Activated CD4-positive, alpha-beta T cell treated with anti-CD3 and anti-CD28 coated beads, Interleukin-2, amount 50 U/mL, for 48 hours (primary cell): Measurements from ENCODE around the gene TTYH3.
"Not testable (repeated sequence)": the region's sequence is repeated elsewhere in the genome, so short reads cannot be mapped to it uniquely, and the experiment has no call there.

Source experiments
- DNase-seq, 2 experiments: peaks; one replicate each; pipeline ENCODE4 v3.0.0-alpha.2; 2020

The TTYH3 gene

DNA sequence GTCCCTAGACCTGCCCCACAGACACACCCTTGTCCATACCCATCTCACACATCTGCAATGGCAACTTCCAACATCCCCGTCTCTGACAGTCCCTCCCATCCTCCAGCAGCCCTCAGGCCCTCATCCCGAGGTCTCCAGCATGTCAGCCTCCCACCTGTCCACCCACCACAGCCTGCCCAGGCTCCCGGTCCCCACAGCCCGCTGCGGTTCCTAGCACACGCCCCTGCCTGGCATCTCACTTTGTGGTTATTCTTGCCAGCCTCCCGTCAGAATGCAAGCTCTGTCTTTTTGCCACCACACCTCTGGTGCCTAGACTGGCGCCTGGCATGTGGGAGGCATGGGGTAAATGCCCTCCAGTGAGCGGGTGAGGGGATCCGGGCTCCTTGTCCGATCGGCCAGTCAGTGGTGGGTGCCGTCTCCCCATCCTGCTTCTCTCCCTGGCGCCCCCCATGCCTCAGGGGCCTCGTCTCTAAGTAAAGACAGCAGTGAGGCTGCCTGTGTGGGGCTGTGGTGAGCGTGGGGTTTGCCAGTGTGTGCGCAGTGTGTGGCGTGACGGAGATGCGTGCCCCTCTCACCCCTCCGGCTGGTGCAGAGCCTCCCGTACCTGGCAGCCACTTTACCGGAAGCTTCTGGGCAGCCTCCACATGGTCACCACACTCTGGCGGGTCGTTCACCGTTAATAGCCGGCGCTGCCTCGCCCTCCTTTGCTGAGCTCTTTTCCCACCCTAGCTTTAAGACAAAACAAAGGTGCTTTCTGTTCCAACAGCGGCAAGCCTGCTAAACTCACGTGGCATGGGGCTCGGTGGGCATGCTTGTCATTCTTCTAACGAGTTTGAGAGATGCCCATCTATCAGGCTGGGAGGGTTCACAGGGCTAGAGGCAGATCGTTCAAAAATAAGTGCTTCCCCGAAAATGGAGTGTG, 28.5 kb upstream of the TTYH3 start:
- no peak for DNase-seq

DNA sequence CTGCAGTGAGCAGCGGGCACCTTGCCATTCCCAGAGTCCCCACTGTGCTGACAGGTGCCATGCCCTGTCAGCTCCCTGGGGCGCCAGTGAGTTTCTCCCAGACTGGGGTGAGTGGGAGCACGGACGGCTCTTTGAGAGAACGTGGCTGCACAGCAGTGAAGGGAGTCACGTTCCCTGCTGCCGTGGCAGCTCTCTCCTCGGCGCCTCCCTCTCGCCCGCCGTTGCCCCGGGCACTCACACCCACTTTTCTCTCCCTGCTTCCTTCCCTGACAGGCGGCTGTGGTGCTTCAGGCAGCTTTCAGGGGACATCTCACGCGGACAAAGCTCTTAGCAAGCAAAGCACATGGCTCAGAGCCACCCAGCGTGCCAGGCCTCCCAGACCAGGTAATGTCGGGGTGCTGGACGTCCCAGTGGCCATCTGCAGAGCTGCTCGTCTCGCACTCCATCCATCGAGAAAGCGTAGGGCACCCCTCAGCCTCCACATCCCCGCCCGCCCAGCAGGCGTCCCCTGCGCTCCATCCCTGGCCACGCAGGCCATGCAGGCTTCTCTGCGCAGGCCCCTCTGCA, 27.1 kb upstream of the TTYH3 start:
- no peak for DNase-seq

DNA sequence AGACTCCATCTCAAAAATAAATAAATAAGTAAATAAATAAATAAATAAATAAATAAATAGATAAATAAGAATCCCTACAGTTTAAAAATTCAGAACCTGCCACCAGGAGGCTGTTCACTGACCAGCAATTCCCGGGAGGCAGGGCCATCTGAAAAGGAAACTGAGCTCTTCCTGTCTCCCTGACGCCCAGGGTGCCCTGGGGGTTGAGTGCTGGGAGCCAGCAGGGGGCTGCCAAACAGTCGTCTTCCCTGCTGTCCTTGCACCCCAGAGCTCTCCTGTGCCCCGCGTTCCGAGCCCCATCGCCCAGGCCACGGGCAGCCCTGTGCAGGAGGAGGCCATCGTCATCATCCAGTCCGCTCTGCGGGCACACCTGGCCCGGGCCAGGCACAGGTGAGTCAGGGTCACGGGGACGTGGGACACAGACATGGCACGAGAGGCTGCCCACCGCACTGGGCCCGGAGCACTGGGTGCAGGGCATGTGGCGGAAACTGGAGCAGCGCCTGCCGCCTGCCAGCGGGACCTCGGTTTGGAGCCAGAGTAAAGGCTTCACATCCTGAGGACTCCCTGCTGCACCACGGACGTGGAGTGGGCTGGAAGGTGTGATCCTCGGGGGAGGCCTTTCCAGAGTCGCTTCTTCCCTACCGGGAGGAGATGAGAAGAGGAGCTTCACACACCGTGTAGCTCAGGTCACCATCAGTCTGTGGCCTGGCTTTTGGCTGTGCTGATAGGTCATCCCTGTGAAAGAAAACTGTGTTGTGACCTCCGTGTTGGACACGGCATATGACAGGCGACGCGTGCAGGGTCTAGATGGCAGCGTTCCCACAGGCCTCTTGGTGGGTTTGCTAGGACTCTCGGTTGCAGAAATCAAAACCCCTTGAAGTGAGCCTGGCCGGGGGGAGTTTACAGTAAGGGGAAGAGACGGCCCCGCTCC, 25.9 kb upstream of the TTYH3 start:
- DNase-seq = no peak

DNA sequence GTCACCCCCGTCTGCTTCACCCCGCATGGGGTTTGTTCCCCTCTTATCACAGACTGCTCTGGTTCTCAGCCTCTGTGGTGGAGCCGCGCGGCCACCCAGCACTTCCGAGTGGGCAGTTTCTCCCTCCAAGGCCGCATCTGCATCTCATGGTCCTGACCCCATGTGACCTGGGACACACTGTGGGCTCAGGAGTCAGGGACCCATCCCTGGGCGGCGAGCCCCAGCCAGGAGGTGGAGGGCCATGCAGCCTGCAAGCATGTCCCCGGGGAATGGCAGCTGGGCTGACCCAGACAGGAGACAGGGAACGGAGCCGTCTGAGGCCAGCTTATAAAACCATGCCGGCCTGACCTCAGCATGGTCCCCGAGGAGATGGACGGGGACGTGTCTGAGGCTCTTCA, 25.2 kb upstream of the TTYH3 start:
- DNase-seq = no peak

- no peak for DNase-seq
Observed at GRCh38 chr7:2607122-2607922, 24.5 kb upstream of the TTYH3 start.

DNA sequence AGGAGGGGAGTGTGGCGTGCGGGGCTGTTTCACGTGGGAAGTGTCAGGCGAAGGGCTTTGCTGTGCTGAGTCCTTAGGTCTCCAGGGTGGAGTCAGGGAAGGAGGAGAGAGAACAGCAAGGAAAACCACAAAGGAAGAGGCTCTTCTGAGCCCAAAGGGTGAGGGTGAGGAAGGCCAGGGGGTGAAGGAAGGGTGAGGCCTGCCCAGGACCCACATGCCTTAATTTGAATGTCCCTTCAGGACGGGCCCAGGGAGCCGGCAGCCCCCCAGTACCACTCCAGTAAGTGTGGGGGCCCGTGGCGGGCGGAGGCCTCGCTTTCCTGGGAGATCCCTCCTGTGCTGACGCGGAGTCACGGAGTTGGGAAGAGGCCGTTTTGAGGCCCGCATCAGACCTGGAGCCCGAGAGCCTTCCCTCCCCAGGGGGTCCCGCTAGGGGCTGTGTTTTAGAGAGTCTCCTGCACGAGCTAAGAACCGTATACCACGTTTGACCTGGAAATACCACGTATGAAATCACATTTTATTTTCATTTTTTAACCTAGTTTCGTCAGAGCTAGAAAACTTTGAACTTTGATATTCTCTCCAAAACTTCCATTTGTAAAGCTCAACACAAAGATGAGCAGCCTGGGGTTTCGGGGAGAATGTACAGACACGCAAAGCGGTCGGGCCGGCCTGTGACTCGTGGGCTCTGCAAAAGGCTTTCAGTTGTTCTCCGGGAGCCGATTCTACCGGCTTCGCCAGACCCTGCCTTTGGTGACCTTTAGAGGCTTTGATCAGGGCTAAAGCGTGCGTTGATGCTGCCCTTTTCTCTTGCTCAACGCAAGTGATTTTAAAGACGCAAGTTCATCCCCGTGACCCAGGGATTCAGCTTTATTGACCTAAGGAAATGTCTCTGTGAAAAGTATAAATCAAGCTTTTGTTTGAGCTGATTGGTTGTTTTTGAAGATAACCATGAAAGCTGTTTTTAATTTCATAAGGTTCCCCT, 23.6 kb upstream of the TTYH3 start:
- no peak for DNase-seq

DNA sequence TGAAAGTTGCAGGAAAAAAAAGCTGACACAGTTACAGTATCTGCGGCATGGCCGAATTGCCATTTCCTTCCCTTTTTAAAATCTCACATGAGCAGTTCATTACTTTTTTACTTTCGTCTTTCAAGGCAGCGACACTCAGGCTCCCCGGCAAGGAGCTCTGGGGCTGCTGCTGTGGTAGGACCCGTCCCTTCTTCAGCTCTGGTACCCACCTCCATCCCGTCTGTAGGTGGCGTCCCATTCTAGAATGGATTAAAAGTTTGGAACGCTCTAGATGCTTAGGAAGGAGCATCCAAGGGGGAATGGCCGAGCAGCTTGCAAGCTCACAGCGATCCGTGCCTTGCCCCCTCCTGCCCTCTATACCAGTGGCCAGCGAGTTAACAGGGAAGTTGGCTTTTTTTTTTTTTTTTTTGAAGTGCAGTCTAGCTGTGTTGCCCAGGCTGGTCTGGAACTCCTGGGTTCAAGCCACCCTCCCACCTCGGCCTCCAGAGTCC, 22.8 kb upstream of the TTYH3 start:
- peak; percentile 12 to 20 for DNase-seq

GRCh38 chr7:2609646-2610045, 22.1 kb upstream of the TTYH3 start:
- DNase-seq = not testable (repeated sequence)

DNA sequence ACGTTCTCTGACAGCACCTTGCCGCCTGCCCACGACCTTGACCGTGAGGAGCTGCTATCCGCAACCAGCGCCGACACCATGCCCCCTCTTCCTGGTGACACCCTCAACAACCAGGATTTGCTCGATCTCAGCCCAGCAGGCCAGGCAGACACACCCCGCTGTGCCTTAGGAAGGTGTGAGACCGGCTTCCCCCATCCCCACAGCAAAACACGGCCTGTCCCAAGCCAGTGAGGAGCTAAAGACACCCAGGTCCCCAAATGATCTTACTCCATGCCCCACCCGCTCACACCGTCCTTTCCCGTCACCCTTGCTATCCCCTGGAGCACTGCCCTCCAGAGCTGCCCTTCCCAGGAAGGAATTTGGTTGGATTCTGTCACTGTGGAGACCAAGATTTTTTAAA, 21.3 kb upstream of the TTYH3 start:
- no peak for DNase-seq

DNA sequence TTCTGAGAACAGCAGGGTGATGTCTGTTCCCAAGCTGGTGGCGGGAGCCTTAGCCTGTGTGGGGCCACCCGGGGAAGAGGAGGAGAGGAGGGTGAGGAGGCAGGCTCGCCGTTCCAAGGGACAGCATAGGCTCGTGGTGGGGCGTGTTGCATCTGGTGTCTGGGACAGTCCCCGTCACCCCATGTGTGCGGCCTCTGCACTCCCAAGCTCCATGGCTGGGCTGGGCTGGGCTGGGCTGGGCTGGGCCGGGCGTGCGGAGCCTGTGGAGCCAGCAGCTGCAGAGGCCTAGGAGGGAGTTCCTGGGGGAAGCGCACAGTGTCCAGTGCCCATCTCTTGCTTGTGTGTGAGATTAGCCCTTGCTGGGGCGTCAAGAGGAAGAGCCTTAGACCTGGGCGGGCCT, 20.9 kb upstream of the TTYH3 start:
- DNase-seq = no peak

DNA sequence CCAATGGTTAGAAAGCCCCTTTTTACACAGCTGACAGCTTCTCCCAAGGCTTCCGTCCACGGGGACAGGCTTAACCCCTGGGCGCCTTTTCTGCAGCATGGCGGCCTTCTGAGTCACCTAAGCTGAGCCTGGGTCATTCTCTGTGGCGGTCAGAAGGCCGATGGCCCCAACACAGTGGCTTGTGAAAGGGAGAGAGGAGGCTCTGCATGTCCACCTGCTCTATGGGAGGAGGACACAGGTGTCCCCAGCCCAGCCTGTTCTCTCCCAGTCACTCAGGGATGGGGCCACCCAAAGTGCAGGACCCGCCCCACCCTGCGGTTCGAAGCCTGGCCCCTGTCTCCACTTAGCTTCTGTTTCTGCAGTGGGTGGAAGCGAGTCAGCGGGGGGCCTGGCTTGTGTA, 20.4 kb upstream of the TTYH3 start:
- DNase-seq = no peak

GRCh38 chr7:2611922-2612321, 19.9 kb upstream of the TTYH3 start:
- DNase-seq = no peak

- peak; percentile 8 to 15 for DNase-seq
Observed at GRCh38 chr7:2612445-2613097, 19.2 kb upstream of the TTYH3 start.

GRCh38 chr7:2613098-2613930, 18.5 kb upstream of the TTYH3 start:
- DNase-seq = no peak

GRCh38 chr7:2613931-2614600, 17.7 kb upstream of the TTYH3 start:
- DNase-seq = no peak

DNA sequence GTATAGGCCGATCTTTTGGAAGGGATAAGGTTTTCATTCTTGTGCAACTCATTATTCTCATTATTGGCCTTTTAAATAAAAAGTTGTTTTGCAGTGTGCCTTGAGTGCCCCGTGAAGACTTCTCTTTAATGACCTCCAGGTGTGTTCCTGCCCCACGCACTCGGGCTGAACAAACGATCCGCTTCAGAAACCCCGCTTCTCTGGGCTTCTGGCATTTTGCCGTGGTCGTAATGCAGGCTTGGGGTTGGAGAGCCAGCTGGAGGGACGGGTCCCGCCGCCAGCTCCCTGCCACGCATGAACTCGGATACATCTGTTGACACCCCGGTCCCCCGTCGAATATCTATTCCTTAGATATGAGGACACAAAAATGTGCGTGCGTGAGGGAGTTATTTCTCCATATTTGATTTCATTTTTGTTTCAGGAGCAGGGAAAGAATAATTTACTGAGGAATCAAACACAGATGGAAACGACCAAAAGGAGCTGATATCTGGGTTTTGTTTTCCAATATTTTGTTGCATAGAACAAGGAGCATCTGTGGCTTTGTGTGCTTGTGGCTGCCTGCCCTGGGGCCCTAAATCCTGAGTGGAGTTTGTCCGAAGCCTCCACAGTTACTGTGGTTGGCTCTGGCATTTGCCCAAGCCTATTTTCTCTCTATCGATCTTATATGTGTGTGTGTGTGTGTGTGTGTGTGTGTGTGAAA, 17.0 kb upstream of the TTYH3 start:
- no peak for DNase-seq

DNA sequence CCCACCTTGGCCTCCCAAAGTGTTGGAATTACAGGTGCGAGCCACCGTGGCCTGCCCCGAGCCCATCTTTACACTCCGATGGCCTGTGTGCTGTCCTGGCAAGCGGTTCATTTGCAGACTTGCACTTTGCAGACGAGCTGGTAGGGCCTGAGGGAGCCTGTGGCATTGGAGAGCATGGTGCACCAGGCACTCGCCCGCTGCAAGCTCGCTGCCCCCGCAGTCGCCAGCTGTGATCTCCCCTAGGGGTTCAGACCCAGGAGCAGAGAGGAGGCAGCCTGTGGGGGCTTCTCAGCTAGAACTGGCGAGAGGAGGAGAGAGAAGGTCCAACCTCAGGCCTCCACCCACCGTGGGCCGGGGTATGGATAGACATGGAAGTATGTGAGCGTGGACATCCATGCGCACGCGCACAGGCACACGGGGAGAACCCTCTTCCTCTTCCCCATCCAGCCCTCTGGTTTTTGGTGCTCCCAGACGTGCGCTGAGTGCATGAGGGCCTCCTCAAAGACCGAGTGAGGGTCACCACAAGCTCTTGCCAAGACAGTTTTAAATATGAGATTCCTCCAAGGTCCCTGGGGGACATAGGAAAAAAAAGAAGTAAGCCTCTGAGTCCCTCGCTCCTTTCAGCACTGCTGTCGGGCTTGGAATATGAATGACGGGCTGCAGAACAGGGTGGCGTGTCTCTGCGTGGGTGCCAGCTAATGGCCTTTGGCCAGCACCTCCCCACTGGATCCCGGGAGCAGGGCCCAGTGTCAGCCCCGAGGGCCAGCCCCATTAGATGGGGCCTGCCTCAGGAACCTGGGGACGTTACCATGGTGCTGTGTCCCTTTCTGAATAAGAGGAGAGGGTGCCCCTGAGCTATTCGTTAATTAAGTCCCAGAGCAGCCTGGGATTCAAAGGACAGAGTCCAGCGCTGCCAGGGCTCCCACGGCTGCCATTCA, 15.1 kb upstream of the TTYH3 start:
- DNase-seq = no peak
